Ectodermal cell (in vitro differentiated cells): ENCODE data around the gene IGF2BP3.

Source experiments
- H3K27ac ChIP-seq: 2 replicates; pipeline ENCODE4 v1.7.0; 2013; ENCODE audit warnings: mild to moderate bottlenecking, low read depth, low read length; ENCODE audit not compliant: insufficient read depth, poor library complexity, severe bottlenecking
- H3K27me3 ChIP-seq: 2 replicates; pipeline ENCODE4 v1.7.0; 2013; ENCODE audit warnings: mild to moderate bottlenecking, low read length; ENCODE audit not compliant: insufficient read depth, control insufficient read depth, poor library complexity, severe bottlenecking
- H3K36me3 ChIP-seq: one replicate; pipeline ENCODE4 v1.7.0; 2013; ENCODE audit warnings: low read length; ENCODE audit not compliant: control insufficient read depth, insufficient read depth
- H3K4me1 ChIP-seq: one replicate; pipeline ENCODE4 v1.7.0; 2013; ENCODE audit warnings: low read length; ENCODE audit not compliant: control insufficient read depth, insufficient read depth
- H3K4me3 ChIP-seq: 2 replicates; pipeline ENCODE4 v1.7.0; 2013; ENCODE audit warnings: low read depth, low read length, control low read depth; ENCODE audit not compliant: insufficient read depth
- H3K9me3 ChIP-seq: 2 replicates; pipeline ENCODE4 v1.7.0; 2013; ENCODE audit warnings: mild to moderate bottlenecking, low read length, moderate library complexity; ENCODE audit not compliant: control insufficient read depth
- WGBS, 2 experiments: methylation state at CpG; one replicate each; pipeline ENCODE4 v1.1.7; 2013; ENCODE audit warnings: missing lambda C conversion rate in 2 of 2; 5-methylcytosine and 5-hydroxymethylcytosine counted together

The IGF2BP3 gene

GRCh38 chr7:23383225-23383624 is 87.1 kb downstream of the IGF2BP3 start:
- WGBS, 2 experiments: 91 to 100% methylated on average over 2 of the region's 2 CpGs
- H3K36me3 ChIP-seq: peaks cover 2% of the 10 kb centered on the region

GRCh38 chr7:23380961-23381360 is 89.3 kb downstream of the IGF2BP3 start:
- WGBS, 2 experiments: 97 to 99% methylated on average over 3 of the region's 3 CpGs
- Histone ChIP-seq H3K9me3 (no peaks in the 10 kb centered on the region), H3K4me1 (no peaks in the 10 kb centered on the region), H3K27ac (no peak overlapping the region), H3K27me3 (no peaks in the 10 kb centered on the region), H3K36me3 (peaks cover 2% of the 10 kb centered on the region), H3K4me3 (no peak overlapping the region)

More at GRCh38 chr7:23383225-23383624, 87.1 kb downstream of the IGF2BP3 start:
- Histone ChIP-seq H3K9me3 (no peaks in the 10 kb centered on the region), H3K4me1 (no peaks in the 10 kb centered on the region), H3K27ac (no peak overlapping the region), H3K27me3 (no peaks in the 10 kb centered on the region), H3K4me3 (no peak overlapping the region)

GRCh38 chr7:23380556-23380955 is 89.7 kb downstream of the IGF2BP3 start:
- WGBS, 2 experiments: 93 to 94% methylated on average over 4 of the region's 4 CpGs

GRCh38 chr7:23378996-23379395 is 91.3 kb downstream of the IGF2BP3 start:
- WGBS, 2 experiments: 91 to 100% methylated on average over 1 of the region's 1 CpG
- H3K36me3 ChIP-seq: peaks cover 2% of the 10 kb centered on the region
- no peaks in the 10 kb centered on the region for H3K27me3 ChIP-seq
- H3K4me1 ChIP-seq: no peaks in the 10 kb centered on the region
- no peak overlapping the region for H3K27ac ChIP-seq
- H3K9me3 ChIP-seq: no peaks in the 10 kb centered on the region
- H3K4me3 ChIP-seq: no peak overlapping the region

More at GRCh38 chr7:23380556-23380955, 89.7 kb downstream of the IGF2BP3 start:
- no peak overlapping the region for H3K27ac ChIP-seq
- no peaks in the 10 kb centered on the region for H3K4me1 ChIP-seq
- no peak overlapping the region for H3K4me3 ChIP-seq
- no peaks in the 10 kb centered on the region for H3K9me3 ChIP-seq
- no peaks in the 10 kb centered on the region for H3K27me3 ChIP-seq
- H3K36me3 ChIP-seq: peaks cover 2% of the 10 kb centered on the region

- no peaks in the 10 kb centered on the region for H3K27me3 ChIP-seq
- no peaks in the 10 kb centered on the region for H3K4me1 ChIP-seq
- no peaks in the 10 kb centered on the region for H3K9me3 ChIP-seq
- peaks cover 2% of the 10 kb centered on the region for H3K36me3 ChIP-seq
- H3K27ac ChIP-seq: no peak overlapping the region
- 95 to 97% methylated on average over 3 of the region's 3 CpGs for WGBS, 2 experiments
- no peak overlapping the region for H3K4me3 ChIP-seq
Measured at GRCh38 chr7:23377134-23377533, 93.2 kb downstream of the IGF2BP3 start.

- Histone ChIP-seq H3K4me1 (no peaks in the 10 kb centered on the region), H3K4me3 (no peak overlapping the region), H3K27me3 (no peaks in the 10 kb centered on the region), H3K27ac (no peak overlapping the region), H3K36me3 (no peaks in the 10 kb centered on the region), H3K9me3 (no peaks in the 10 kb centered on the region)
- WGBS, 2 experiments: 89 to 96% methylated on average over 3 to 4 of the region's 6 CpGs
Measured at GRCh38 chr7:23373151-23374004, 96.9 kb downstream of the IGF2BP3 start.

GRCh38 chr7:23372611-23373010 is 97.7 kb downstream of the IGF2BP3 start:
- Histone ChIP-seq H3K4me3 (no peak overlapping the region), H3K4me1 (no peaks in the 10 kb centered on the region), H3K27me3 (no peaks in the 10 kb centered on the region), H3K27ac (no peak overlapping the region), H3K36me3 (no peaks in the 10 kb centered on the region), H3K9me3 (no peaks in the 10 kb centered on the region)
- WGBS, 2 experiments: 96 to 97% methylated on average over 4 of the region's 4 CpGs

GRCh38 chr7:23371654-23372053 is 98.6 kb downstream of the IGF2BP3 start:
- H3K36me3 ChIP-seq: no peaks in the 10 kb centered on the region
- no peaks in the 10 kb centered on the region for H3K4me1 ChIP-seq
- H3K4me3 ChIP-seq: no peak overlapping the region
- H3K27ac ChIP-seq: no peak overlapping the region
- no peaks in the 10 kb centered on the region for H3K27me3 ChIP-seq
- no peaks in the 10 kb centered on the region for H3K9me3 ChIP-seq
- WGBS, 2 experiments: 94 to 98% methylated on average over 6 of the region's 6 CpGs

GRCh38 chr7:23369695-23370404 is 100.4 kb downstream of the IGF2BP3 start:
- Histone ChIP-seq H3K4me1 (no peaks in the 10 kb centered on the region), H3K9me3 (no peaks in the 10 kb centered on the region), H3K4me3 (no peak overlapping the region), H3K27ac (no peak overlapping the region), H3K36me3 (no peaks in the 10 kb centered on the region), H3K27me3 (no peaks in the 10 kb centered on the region)
- 94 to 97% methylated on average over 3 to 5 of the region's 5 CpGs for WGBS, 2 experiments

GRCh38 chr7:23369100-23369499 is 101.2 kb downstream of the IGF2BP3 start:
- no peaks in the 10 kb centered on the region for H3K9me3 ChIP-seq
- H3K27ac ChIP-seq: no peak overlapping the region
- no peak overlapping the region for H3K4me3 ChIP-seq
- H3K4me1 ChIP-seq: no peaks in the 10 kb centered on the region
- no peaks in the 10 kb centered on the region for H3K36me3 ChIP-seq
- no peaks in the 10 kb centered on the region for H3K27me3 ChIP-seq
- WGBS, 2 experiments: 90 to 94% methylated on average over 4 of the region's 4 CpGs
